ENCODE measurements around the gene BCL2L13.

The BCL2L13 gene

GRCh38 chr22:17738386-17739128, 100.0 kb downstream of the BCL2L13 start:
- H3K4me3 ChIP-seq (ENCODE audit: insufficient read depth in 1 of 2, low read depth in 1 of 2, low read length in 2 of 2): no peak overlapping the region
- H3K14ac ChIP-seq (ENCODE audit: low read length in 2 of 2): no peak overlapping the region
- no peak overlapping the region for H3K4me2 ChIP-seq (ENCODE audit: low read length, poor library complexity, severe bottlenecking)
- no peaks in the 10 kb centered on the region for H3K9me3 ChIP-seq (ENCODE audit: control insufficient read depth, low read length)
- H4K8ac ChIP-seq (ENCODE audit: low read length): no peak overlapping the region
- peaks cover 9% of the 10 kb centered on the region for H3K79me1 ChIP-seq (replicated peaks; ENCODE audit: low read length, poor library complexity, severe bottlenecking)
- H3K18ac ChIP-seq (ENCODE audit: low read depth in 1 of 2, low read length in 2 of 2): no peak overlapping the region
- no peak overlapping the region for H2BK15ac ChIP-seq (ENCODE audit: low read depth, poor library complexity, severe bottlenecking)
- no peak overlapping the region for H2BK5ac ChIP-seq (ENCODE audit: low read depth, low read length, poor library complexity, severe bottlenecking)
- no peak overlapping the region for H3K23ac ChIP-seq (ENCODE audit: low read length in 2 of 2)
- 96% methylated on average over 21 of the region's 21 CpGs for WGBS
- H2AFZ ChIP-seq (ENCODE audit: low read depth, low read length): no peak overlapping the region
- no peak overlapping the region for H4K91ac ChIP-seq (ENCODE audit: low read length)
- peaks cover 38 to 41% of the 10 kb centered on the region in 2 experiments for H3K36me3 ChIP-seq (ENCODE audit: control insufficient read depth in 1 of 2, insufficient read depth in 2 of 2, low read depth in 1 of 2, low read length in 2 of 2)
- no peak for DNase-seq
- H3K27me3 ChIP-seq (ENCODE audit: control insufficient read depth in 1 of 2, insufficient read depth in 1 of 2, low read length in 2 of 2): no peaks in the 10 kb centered on the region
- peaks cover 3% of the 10 kb centered on the region for H3K4me1 ChIP-seq (ENCODE audit: control insufficient read depth, insufficient read depth, low read depth, low read length)
- H3K9ac ChIP-seq (ENCODE audit: low read length): no peak overlapping the region
- no peak overlapping the region for H3K27ac ChIP-seq (ENCODE audit: low read length, poor library complexity, severe bottlenecking)
- no peak overlapping the region for H2BK12ac ChIP-seq (ENCODE audit: low read length in 2 of 2)
- H2BK120ac ChIP-seq (ENCODE audit: low read depth, low read length): no peak overlapping the region
- no peak overlapping the region for H2AK5ac ChIP-seq (ENCODE audit: low read length, severe bottlenecking)
- H3K4ac ChIP-seq (ENCODE audit: low read depth in 1 of 2, low read length in 2 of 2): no peak overlapping the region

GRCh38 chr22:17739196-17739975, 100.8 kb downstream of the BCL2L13 start:
- Histone ChIP-seq H3K14ac (ENCODE audit: low read length in 2 of 2) (no peak overlapping the region), H3K18ac (ENCODE audit: low read depth in 1 of 2, low read length in 2 of 2) (no peak overlapping the region), H3K9me3 (ENCODE audit: control insufficient read depth, low read length) (no peaks in the 10 kb centered on the region)

GRCh38 chr22:17741866-17742526, 103.4 kb downstream of the BCL2L13 start:
- no peak overlapping the region for H3K23ac ChIP-seq (ENCODE audit: low read length in 2 of 2)
- no peak overlapping the region for H3K4me3 ChIP-seq (ENCODE audit: insufficient read depth in 1 of 2, low read depth in 1 of 2, low read length in 2 of 2)
- H3K9ac ChIP-seq (ENCODE audit: low read length): no peak overlapping the region
- no peak overlapping the region for H2AFZ ChIP-seq (ENCODE audit: low read depth, low read length)
- H3K79me1 ChIP-seq (replicated peaks; ENCODE audit: low read length, poor library complexity, severe bottlenecking): peaks cover 11% of the 10 kb centered on the region
- peaks cover 17 to 34% of the 10 kb centered on the region in 2 experiments for H3K36me3 ChIP-seq (ENCODE audit: control insufficient read depth in 1 of 2, insufficient read depth in 2 of 2, low read depth in 1 of 2, low read length in 2 of 2)
- no peak overlapping the region for H2BK15ac ChIP-seq (ENCODE audit: low read depth, poor library complexity, severe bottlenecking)
- no peak overlapping the region for H3K18ac ChIP-seq (ENCODE audit: low read depth in 1 of 2, low read length in 2 of 2)
- H2BK12ac ChIP-seq (ENCODE audit: low read length in 2 of 2): no peak overlapping the region
- H2BK5ac ChIP-seq (ENCODE audit: low read depth, low read length, poor library complexity, severe bottlenecking): no peak overlapping the region
- H3K14ac ChIP-seq (ENCODE audit: low read length in 2 of 2): no peak overlapping the region
- no peak overlapping the region for H3K27ac ChIP-seq (ENCODE audit: low read length, poor library complexity, severe bottlenecking)
- no peak overlapping the region for H3K4me2 ChIP-seq (ENCODE audit: low read length, poor library complexity, severe bottlenecking)
- H3K4me1 ChIP-seq (ENCODE audit: control insufficient read depth, insufficient read depth, low read depth, low read length): peaks cover 12% of the 10 kb centered on the region
- H2BK120ac ChIP-seq (ENCODE audit: low read depth, low read length): no peak overlapping the region
- H4K8ac ChIP-seq (ENCODE audit: low read length): no peak overlapping the region
- WGBS: 79% methylated on average over 15 of the region's 18 CpGs
- DNase-seq: no peak
- H4K91ac ChIP-seq (ENCODE audit: low read length): no peak overlapping the region
- no peak overlapping the region for H3K4ac ChIP-seq (ENCODE audit: low read depth in 1 of 2, low read length in 2 of 2)
- no peaks in the 10 kb centered on the region for H3K27me3 ChIP-seq (ENCODE audit: control insufficient read depth in 1 of 2, insufficient read depth in 1 of 2, low read length in 2 of 2)
- H3K9me3 ChIP-seq (ENCODE audit: control insufficient read depth, low read length): no peaks in the 10 kb centered on the region
- no peak overlapping the region for H2AK5ac ChIP-seq (ENCODE audit: low read length, severe bottlenecking)

More at GRCh38 chr22:17739196-17739975, 100.8 kb downstream of the BCL2L13 start:
- H3K23ac ChIP-seq (ENCODE audit: low read length in 2 of 2): no peak overlapping the region
- no peak overlapping the region for H2BK120ac ChIP-seq (ENCODE audit: low read depth, low read length)
- no peak overlapping the region for H2BK12ac ChIP-seq (ENCODE audit: low read length in 2 of 2)
- no peak overlapping the region for H3K9ac ChIP-seq (ENCODE audit: low read length)
- H3K4me2 ChIP-seq (ENCODE audit: low read length, poor library complexity, severe bottlenecking): no peak overlapping the region
- H4K8ac ChIP-seq (ENCODE audit: low read length): no peak overlapping the region
- 96% methylated on average over 36 of the region's 36 CpGs for WGBS
- no peak overlapping the region for H2AFZ ChIP-seq (ENCODE audit: low read depth, low read length)
- no peak overlapping the region for H3K4me3 ChIP-seq (ENCODE audit: insufficient read depth in 1 of 2, low read depth in 1 of 2, low read length in 2 of 2)
- H2BK15ac ChIP-seq (ENCODE audit: low read depth, poor library complexity, severe bottlenecking): no peak overlapping the region
- DNase-seq: no peak
- peaks cover 33 to 39% of the 10 kb centered on the region in 2 experiments for H3K36me3 ChIP-seq (ENCODE audit: control insufficient read depth in 1 of 2, insufficient read depth in 2 of 2, low read depth in 1 of 2, low read length in 2 of 2)
- H4K91ac ChIP-seq (ENCODE audit: low read length): no peak overlapping the region
- H3K4ac ChIP-seq (ENCODE audit: low read depth in 1 of 2, low read length in 2 of 2): no peak overlapping the region
- H2AK5ac ChIP-seq (ENCODE audit: low read length, severe bottlenecking): no peak overlapping the region
- peaks cover 8% of the 10 kb centered on the region for H3K79me1 ChIP-seq (replicated peaks; ENCODE audit: low read length, poor library complexity, severe bottlenecking)
- no peak overlapping the region for H2BK5ac ChIP-seq (ENCODE audit: low read depth, low read length, poor library complexity, severe bottlenecking)
- H3K4me1 ChIP-seq (ENCODE audit: control insufficient read depth, insufficient read depth, low read depth, low read length): peaks cover 10% of the 10 kb centered on the region
- H3K27ac ChIP-seq (ENCODE audit: low read length, poor library complexity, severe bottlenecking): no peak overlapping the region
- H3K27me3 ChIP-seq (ENCODE audit: control insufficient read depth in 1 of 2, insufficient read depth in 1 of 2, low read length in 2 of 2): no peaks in the 10 kb centered on the region

- no peak overlapping the region for H3K27ac ChIP-seq (ENCODE audit: low read length, poor library complexity, severe bottlenecking)
- peaks cover 11% of the 10 kb centered on the region for H3K79me1 ChIP-seq (replicated peaks; ENCODE audit: low read length, poor library complexity, severe bottlenecking)
- H2BK120ac ChIP-seq (ENCODE audit: low read depth, low read length): no peak overlapping the region
- peaks cover 15 to 34% of the 10 kb centered on the region in 2 experiments for H3K36me3 ChIP-seq (ENCODE audit: control insufficient read depth in 1 of 2, insufficient read depth in 2 of 2, low read depth in 1 of 2, low read length in 2 of 2)
- no peak overlapping the region for H3K9ac ChIP-seq (ENCODE audit: low read length)
- no peak overlapping the region for H3K23ac ChIP-seq (ENCODE audit: low read length in 2 of 2)
- H3K27me3 ChIP-seq (ENCODE audit: control insufficient read depth in 1 of 2, insufficient read depth in 1 of 2, low read length in 2 of 2): no peaks in the 10 kb centered on the region
- H3K18ac ChIP-seq (ENCODE audit: low read depth in 1 of 2, low read length in 2 of 2): peak overlapping the region in 1 of 2 experiments; percentile 18
- no peak overlapping the region for H2BK15ac ChIP-seq (ENCODE audit: low read depth, poor library complexity, severe bottlenecking)
- DNase-seq: peak; percentile 67
- no peak overlapping the region for H3K4me2 ChIP-seq (ENCODE audit: low read length, poor library complexity, severe bottlenecking)
- H4K91ac ChIP-seq (ENCODE audit: low read length): no peak overlapping the region
- no peak overlapping the region for H2AFZ ChIP-seq (ENCODE audit: low read depth, low read length)
- no peaks in the 10 kb centered on the region for H3K9me3 ChIP-seq (ENCODE audit: control insufficient read depth, low read length)
- H3K4me1 ChIP-seq (ENCODE audit: control insufficient read depth, insufficient read depth, low read depth, low read length): peaks cover 12% of the 10 kb centered on the region
- 55% methylated on average over 9 of the region's 9 CpGs for WGBS
- no peak overlapping the region for H4K8ac ChIP-seq (ENCODE audit: low read length)
- H2BK5ac ChIP-seq (ENCODE audit: low read depth, low read length, poor library complexity, severe bottlenecking): no peak overlapping the region
- H2BK12ac ChIP-seq (ENCODE audit: low read length in 2 of 2): no peak overlapping the region
- H3K4ac ChIP-seq (ENCODE audit: low read depth in 1 of 2, low read length in 2 of 2): no peak overlapping the region
- no peak overlapping the region for H3K14ac ChIP-seq (ENCODE audit: low read length in 2 of 2)
- H3K4me3 ChIP-seq (ENCODE audit: insufficient read depth in 1 of 2, low read depth in 1 of 2, low read length in 2 of 2): no peak overlapping the region
- H2AK5ac ChIP-seq (ENCODE audit: low read length, severe bottlenecking): no peak overlapping the region
Measured at GRCh38 chr22:17742527-17742902, 104.0 kb downstream of the BCL2L13 start.
